HepG2 (cell line): ENCODE results near the gene SLFN12. TPM values are rescaled to one million over a fixed set of nuclear protein-coding genes. Genes with fewer than 3 reads are reported as not detected.

Experiments
- ATAC-seq: fragments of 200-7000 bp; cut with Tn5 transposase; 3 replicates; pipeline ENCODE4 v1.9.1; 2020; ENCODE audit warnings: mild to moderate bottlenecking, moderate library complexity
- Bru-seq: library from RNA; stranded (reverse); fragments of 400-500 nt; gene quantifications from one replicate; lab custom pipeline; 2021; lab: Mats Ljungman, UMichigan
- BruChase-seq, 2 experiments: library from RNA; stranded (reverse); fragments of 400-500 nt; gene quantifications; one replicate each; lab custom pipeline; 2021; lab: Mats Ljungman, UMichigan
- BruUV-seq: library from RNA; stranded (reverse); fragments of 400-500 nt; replicated peaks from 2 replicates; lab custom pipeline; 2021; lab: Mats Ljungman, UMichigan
- CTCF ChIA-PET: fragments of 300-600 bp; formaldehyde crosslinking; extraction: SDS; loops from one replicate; lab custom pipeline; 2021; ENCODE audit warnings: low total read pairs, inconsistent platforms, low intra/inter-chr PET ratio; lab: Yijun Ruan, JAX
- POLR2A ChIA-PET: fragments of 350-600 bp; sonication (Branson Sonifier 250); formaldehyde crosslinking; loops from one replicate; lab custom pipeline; 2020; ENCODE audit warnings: antibody characterized with exemption, inconsistent platforms; lab: Yijun Ruan, JAX
- DNase-seq: peaks from one replicate; pipeline ENCODE4 v3.0.0-alpha.2; 2015; ENCODE audit warnings: low spot score
- FAIRE-seq: peaks from 3 replicates; lab custom pipeline; 2011; peaks lifted over from hg19 to GRCh38; lab: Jason Lieb, UNC
- H2AFZ ChIP-seq: one replicate; pipeline ENCODE4 v1.6.1; 2011; ENCODE audit warnings: low read length, inconsistent platforms
- H3K27ac ChIP-seq: fragments of 300-600 bp; 3 replicates; pipeline ENCODE4 v1.8.0; 2011; ENCODE audit warnings: mixed run types, mild to moderate bottlenecking, mixed read lengths, low read length, inconsistent platforms; ENCODE audit not compliant: insufficient read depth; ENCODE audit errors: extremely low read length
- H3K27me3 ChIP-seq, 2 experiments: fragments of 200-600 bp in 1 of 2; 2 replicates in 1 of 2; 3 replicates in 1 of 2; pipeline versions ENCODE4 v1.6.0 to v1.8.0; 2011; ENCODE audit warnings: low read length in 2 of 2, mild to moderate bottlenecking in 2 of 2, moderate library complexity in 2 of 2, inconsistent platforms in 1 of 2; ENCODE audit not compliant: insufficient read depth in 2 of 2, control insufficient read depth in 1 of 2
- H3K36me3 ChIP-seq, 2 experiments: fragments of 200-600 bp in 1 of 2; replicated peaks in 1 of 2; 2 replicates in 1 of 2; 3 replicates in 1 of 2; pipeline versions ENCODE4 v1.5.1 to v1.8.0; 2011; ENCODE audit warnings: low read length in 2 of 2, inconsistent platforms in 1 of 2; ENCODE audit not compliant: insufficient read depth in 2 of 2, control insufficient read depth in 1 of 2
- H3K4me1 ChIP-seq: 2 replicates; pipeline ENCODE4 v1.5.1; 2012; ENCODE audit warnings: low read length, inconsistent platforms; ENCODE audit not compliant: insufficient read depth
- H3K4me2 ChIP-seq: 2 replicates; pipeline ENCODE4 v1.6.0; 2011; ENCODE audit warnings: low read depth, low read length, inconsistent platforms
- H3K4me3 ChIP-seq, 3 experiments: fragments of 200-600 bp in 1 of 3; sonication (generic), shearing (Covaris generic) in 1 of 3; replicated peaks in 1 of 3; 2 replicates each; pipeline ENCODE4 v1.5.1; 2011 to 2016; ENCODE audit warnings: low read length in 3 of 3, inconsistent platforms in 2 of 3, low read depth in 2 of 3, mild to moderate bottlenecking in 2 of 3, control low read depth in 1 of 3, mixed read lengths in 1 of 3; ENCODE audit not compliant: insufficient read depth in 1 of 3
- H3K79me2 ChIP-seq: one replicate; pipeline ENCODE4 v1.6.1; 2011; ENCODE audit warnings: low read length, inconsistent platforms; ENCODE audit not compliant: insufficient read depth
- H3K9ac ChIP-seq: 2 replicates; pipeline ENCODE4 v1.6.0; 2011; ENCODE audit warnings: mild to moderate bottlenecking, low read depth, low read length, inconsistent platforms; ENCODE audit not compliant: insufficient read depth
- H3K9me3 ChIP-seq: 2 replicates; pipeline ENCODE4 v1.5.1; 2012; ENCODE audit warnings: mild to moderate bottlenecking, low read length
- H4K20me1 ChIP-seq: 2 replicates; pipeline ENCODE4 v1.6.0; 2011; ENCODE audit warnings: inconsistent platforms, mild to moderate bottlenecking, low read length, moderate library complexity; ENCODE audit not compliant: insufficient read depth
- ARID2 ChIP-seq: sonication (generic); formaldehyde crosslinking; IDR thresholded peaks from 2 replicates; pipeline ENCODE4 v1.8.1; 2022; ENCODE audit warnings: mild to moderate bottlenecking, missing genetic modification reagents, borderline replicate concordance
- E2F2 ChIP-seq: sonication (generic); formaldehyde crosslinking; IDR thresholded peaks from 2 replicates; pipeline ENCODE4 v1.4.0; 2020; ENCODE audit warnings: missing genetic modification reagents, borderline replicate concordance
- JUND ChIP-seq: sonication (generic); formaldehyde crosslinking; IDR thresholded peaks from 2 replicates; pipeline ENCODE4 v1.8.0; 2022; ENCODE audit warnings: mild to moderate bottlenecking, missing genetic modification reagents
- MLLT10 ChIP-seq: sonication (generic); formaldehyde crosslinking; IDR thresholded peaks from 2 replicates; pipeline ENCODE4 v1.4.0; 2020; ENCODE audit warnings: missing genetic modification reagents
- POGK ChIP-seq: sonication (generic); formaldehyde crosslinking; conservative IDR thresholded peaks from 2 replicates; pipeline ENCODE4 v1.8.0; 2022; ENCODE audit warnings: mild to moderate bottlenecking, moderate library complexity, missing genetic modification reagents
- PRDM10 ChIP-seq: sonication (generic); formaldehyde crosslinking; IDR thresholded peaks from 2 replicates; pipeline ENCODE4 v1.4.0; 2020; ENCODE audit warnings: low read depth, missing genetic modification reagents
- THAP11 ChIP-seq: IDR thresholded peaks from 2 replicates; pipeline ENCODE4 v1.6.1; 2016; ENCODE audit warnings: missing biosample characterization, missing genetic modification reagents
- U2AF2 ChIP-seq: fragments of 200-400 bp; formaldehyde crosslinking; IDR thresholded peaks from 2 replicates; pipeline ENCODE4 v1.6.1; 2017; ENCODE audit warnings: low read depth, mild to moderate bottlenecking, low read length
- YEATS4 ChIP-seq: sonication (generic); formaldehyde crosslinking; IDR thresholded peaks from 2 replicates; pipeline ENCODE4 v1.4.0; 2020; ENCODE audit warnings: missing genetic modification reagents, borderline replicate concordance
- ZNF672 ChIP-seq: sonication (generic); formaldehyde crosslinking; IDR thresholded peaks from 2 replicates; pipeline ENCODE4 v1.8.1; 2022; ENCODE audit warnings: missing genetic modification reagents
- ZNF883 ChIP-seq: sonication (generic); formaldehyde crosslinking; IDR thresholded peaks from 2 replicates; pipeline ENCODE4 v1.5.1; 2020; ENCODE audit warnings: mild to moderate bottlenecking, missing genetic modification reagents; ENCODE audit errors: not compliant biosample characterization
- WGBS: methylation state at CpG from one replicate; pipeline ENCODE4 v1.1.6; 2017; ENCODE audit warnings: low lambda C conversion rate; 5-methylcytosine and 5-hydroxymethylcytosine counted together
- in situ Hi-C: cut with HindIII; loops from 2 replicates; pipeline ENCODE4 v1.10.0; 2017; ENCODE audit warnings: low pct_unique_long_range_greater_than_20kb; ENCODE audit not compliant: extremely low pct_ligation_motif_present
- intact Hi-C: fragments of 100-400 bp; cut with micrococcal nuclease; formaldehyde crosslinking; loops from one replicate; pipeline ENCODE4 v1.10.0; 2022; ENCODE audit not compliant: unreplicated experiment
- long read RNA-seq, 2 experiments: library from RNA in 1 of 2; library from polyadenylated mRNA in 1 of 2; stranded (forward) in 1 of 2; unstranded in 1 of 2; transcript quantifications; one replicate each; pipeline ENCODE4 v2.0.0, GENCODE V29; 2019 to 2022
- polyA minus RNA-seq, 3 experiments: library from RNA; depleted of rRNA, polyadenylated mRNA; stranded (reverse); fragments of >200 nt; gene quantifications; 2 replicates each; pipeline ENCODE4 v1.2.3, GENCODE V29; 2011; ENCODE audit warnings: low replicate concordance in 1 of 3
- polyA plus RNA-seq, 8 experiments: library from polyadenylated mRNA; depleted of rRNA in 3 of 8; stranded (reverse) in 7 of 8; unstranded in 1 of 8; fragments of >200 nt; fragmentation: Illumina TruSeq in 4 of 8; extraction: Trizol in 4 of 8; gene quantifications; 2 replicates each; pipeline versions ENCODE4 v1.2.1 to v1.2.3, GENCODE V29; 2011 to 2016; ENCODE audit warnings: low read depth in 4 of 8, missing spikeins in 1 of 8, mixed read lengths in 1 of 8; ENCODE audit not compliant: insufficient read depth in 1 of 8
- total RNA-seq, 5 experiments: library from RNA; depleted of rRNA; stranded (reverse); fragments of >200 nt; fragmentation: Illumina TruSeq; extraction: Trizol; gene quantifications; 2 replicates each; pipeline ENCODE4 v1.2.3, GENCODE V29; 2016; ENCODE audit warnings: low read depth in 1 of 5

The SLFN12 gene
- total RNA-seq (2016; rRNA removed; fragmentation: Illumina TruSeq; extraction: Trizol), result 0.13 TPM in 1 of 2 replicates, not detected in the other
- not detected in 2 replicates for total RNA-seq (2016; cell fraction: cytosol; rRNA removed; fragmentation: Illumina TruSeq; extraction: Trizol; ENCODE audit: low read depth)
- total RNA-seq (2016; cell fraction: insoluble cytoplasmic fraction; rRNA removed; fragmentation: Illumina TruSeq; extraction: Trizol), result not detected in 2 replicates
- not detected in 2 replicates for total RNA-seq (2016; cell fraction: membrane; rRNA removed; fragmentation: Illumina TruSeq; extraction: Trizol)
- total RNA-seq (2016; cell fraction: nucleus; rRNA removed; fragmentation: Illumina TruSeq; extraction: Trizol), result not detected in 2 replicates
- not detected in 2 replicates for polyA plus RNA-seq (2011; rRNA removed)
- not detected in 2 replicates for polyA plus RNA-seq (2011; cell fraction: cytosol; rRNA removed)
- polyA plus RNA-seq (2011; cell fraction: nucleus; rRNA removed), result 0.05 TPM in 1 of 2 replicates, not detected in the other
- polyA plus RNA-seq (2012), result not detected in 2 replicates
- not detected in 2 replicates for polyA plus RNA-seq (2016; cell fraction: cytosol; fragmentation: Illumina TruSeq; extraction: Trizol; ENCODE audit: low read depth)
- polyA plus RNA-seq (2016; cell fraction: insoluble cytoplasmic fraction; fragmentation: Illumina TruSeq; extraction: Trizol; ENCODE audit: low read depth), result not detected in 2 replicates
- polyA plus RNA-seq (2016; cell fraction: membrane; fragmentation: Illumina TruSeq; extraction: Trizol; ENCODE audit: low read depth), result not detected in 2 replicates
- polyA plus RNA-seq (2016; cell fraction: nucleus; fragmentation: Illumina TruSeq; extraction: Trizol; ENCODE audit: insufficient read depth, low read depth), result not detected in 2 replicates
- polyA minus RNA-seq (2011; rRNA and poly(A)+ RNA removed; ENCODE audit: low replicate concordance), result 0.30 TPM in 1 of 2 replicates, not detected in the other
- polyA minus RNA-seq (2011; cell fraction: cytosol; rRNA and poly(A)+ RNA removed), result not detected in 2 replicates
- not detected in 2 replicates for polyA minus RNA-seq (2011; cell fraction: nucleus; rRNA and poly(A)+ RNA removed)
- percentile 11 among the genes with signal in this experiment for Bru-seq, nascent RNA
- percentile 8 among the genes with signal in this experiment for BruChase-seq, experiment 1, labeled RNA remaining after a 6-hour chase
- percentile 16 among the genes with signal in this experiment for BruChase-seq, experiment 2, labeled RNA remaining after a 2-hour chase
- long read RNA-seq, experiment 1, result 0 reads
- long read RNA-seq, experiment 2, result 0 reads

- CTCF ChIA-PET, result no interaction called here
- no peak within 1 kb of the TSS; a peak in 1 of 6 replicates for H3K4me3 ChIP-seq
- TF ChIP-seq MLLT10 (CRISPR knock-in tag), result no peak
- TF ChIP-seq YEATS4 (CRISPR knock-in tag), result no peak
- no peak for TF ChIP-seq POGK (CRISPR knock-in tag)
- no peak for TF ChIP-seq JUND
- TF ChIP-seq ZNF883 (CRISPR knock-in tag), result no peak
- no peak for TF ChIP-seq ARID2 (CRISPR knock-in tag)
- no peak for TF ChIP-seq PRDM10 (CRISPR knock-in tag)
- no peak for TF ChIP-seq THAP11 (CRISPR knock-in tag)
- TF ChIP-seq ZNF672 (CRISPR knock-in tag), result no peak
- TF ChIP-seq E2F2 (CRISPR knock-in tag), result no peak
- no peak for TF ChIP-seq U2AF2
Measured at GRCh38 chr17:35432176-35433074, at the start of gene SLFN12. Gene SLFN12, minus strand, starts transcription at chr17:35432500. Its CDS starts 9,472 bp downstream, at chr17:35423028.

More at GRCh38 chr17:35432176-35433074, at the start of gene SLFN12:
- DNase-seq, result no peak
- no peak within 1 kb of the TSS for H3K4me2 ChIP-seq
- 57% methylated on average over 22 of the region's 22 CpGs for WGBS
- H3K27me3 ChIP-seq, result peaks cover 0 to 14% of the 10 kb centered on the region in 2 experiments; a peak in 2 of 5 replicates
- in situ Hi-C loops, result no loop called here
- no peak within 1 kb of the TSS for H3K27ac ChIP-seq
- H2AFZ ChIP-seq, result no peak within 1 kb of the TSS
- no peaks in the 10 kb centered on the region for H3K9me3 ChIP-seq
- H3K9ac ChIP-seq, result no peak within 1 kb of the TSS
- H4K20me1 ChIP-seq, result no peaks in the 10 kb centered on the region
- no peak for FAIRE-seq
- peaks cover 10% of the 10 kb centered on the region; the same call in 1 of the 2 replicates for H3K4me1 ChIP-seq
- POLR2A ChIA-PET, result no interaction called here
- no peaks in the 10 kb centered on the region for H3K36me3 ChIP-seq
- no peaks in the 10 kb centered on the region for H3K79me2 ChIP-seq
- BruUV-seq, result no TSS peak
- no peak for ATAC-seq
- intact Hi-C loops, result no loop called here
